A549 (cell line): ENCODE data around the gene CDC23. TPM values are rescaled to one million over a fixed set of nuclear protein-coding genes. Genes with fewer than 3 reads are reported as not detected.

ENCODE experiments used
- ATAC-seq, 2 experiments: fragments of 200-7000 bp in 1 of 2; fragments of >200 bp in 1 of 2; cut with Nextera tagmentation in 1 of 2; cut with Tn5 transposase in 1 of 2; 3 replicates each; pipeline versions ENCODE4 v1.8.0 to v1.9.1; 2018 to 2020; ENCODE audit warnings: mild to moderate bottlenecking in 1 of 2, moderate library complexity in 1 of 2
- CTCF ChIA-PET: fragments of 300-600 bp; sonication (Branson Sonifier 250); formaldehyde crosslinking; extraction: SDS; loops from one replicate; lab custom pipeline; 2021; ENCODE audit warnings: antibody characterized with exemption, inconsistent platforms; lab: Yijun Ruan, JAX
- POLR2A ChIA-PET: fragments of 350-600 bp; formaldehyde crosslinking; extraction: SDS; loops from one replicate; lab custom pipeline; 2021; ENCODE audit warnings: antibody characterized with exemption, inconsistent platforms; lab: Yijun Ruan, JAX
- DNase-seq, 2 experiments: peaks; one replicate each; pipeline versions ENCODE4 v3.0.0 to v3.0.0-alpha.2; 2011 to 2016; ENCODE audit warnings: low read depth in 1 of 2, low spot score in 1 of 2
- FAIRE-seq: peaks from 2 replicates; lab custom pipeline; 2011; peaks lifted over from hg19 to GRCh38; lab: Jason Lieb, UNC
- H3K27ac ChIP-seq, 2 experiments: fragments of >200 bp; sonication (Bioruptor Twin); formaldehyde crosslinking; 3 replicates each; pipeline ENCODE4 v1.5.1; 2016 to 2017
- H3K4me1 ChIP-seq: fragments of >200 bp; sonication (Bioruptor Twin); formaldehyde crosslinking; 3 replicates; pipeline ENCODE4 v1.6.1; 2016
- H3K4me2 ChIP-seq: fragments of >200 bp; sonication (Bioruptor Twin); formaldehyde crosslinking; 3 replicates; pipeline ENCODE4 v1.6.1; 2016
- H3K4me3 ChIP-seq: fragments of >200 bp; sonication (Bioruptor Twin); formaldehyde crosslinking; 3 replicates; pipeline ENCODE4 v1.5.1; 2016
- H3K9me3 ChIP-seq: fragments of >200 bp; sonication (Bioruptor Twin); formaldehyde crosslinking; 3 replicates; pipeline ENCODE4 v1.6.1; 2016
- BCL3 ChIP-seq: fragments of >200 bp; sonication (Bioruptor Twin); formaldehyde crosslinking; IDR thresholded peaks from 3 replicates; pipeline ENCODE4 v1.6.1; 2016
- BHLHE40 ChIP-seq: IDR thresholded peaks from 2 replicates; pipeline ENCODE4 v1.6.1; 2012; ENCODE audit warnings: low read depth, low read length, inconsistent platforms
- CBX2 ChIP-seq: fragments of 200-600 bp; sonication (generic); IDR thresholded peaks from 2 replicates; pipeline ENCODE4 v1.6.1; 2016; ENCODE audit warnings: low read depth, mild to moderate bottlenecking, borderline replicate concordance
- CBX8 ChIP-seq: fragments of 200-600 bp; sonication (generic); IDR thresholded peaks from 2 replicates; pipeline ENCODE4 v1.6.1; 2016
- CTCF ChIP-seq: fragments of >200 bp; sonication (Bioruptor Twin); formaldehyde crosslinking; IDR thresholded peaks from 3 replicates; pipeline ENCODE4 v1.5.1; 2016
- EHF ChIP-seq: fragments of 250-450 bp; sonication (Bioruptor Pico); IDR thresholded peaks from 2 replicates; pipeline ENCODE4 v1.5.0; 2020; ENCODE audit warnings: mild to moderate bottlenecking
- ESRRA ChIP-seq: fragments of 150-350 bp; IDR thresholded peaks from 2 replicates; pipeline ENCODE4 v1.6.1; 2014; ENCODE audit warnings: mild to moderate bottlenecking, low read length, borderline replicate concordance
- FOSB ChIP-seq: fragments of 250-450 bp; sonication (Bioruptor Pico); IDR thresholded peaks from 2 replicates; pipeline ENCODE4 v1.5.0; 2020; ENCODE audit warnings: mild to moderate bottlenecking, moderate library complexity
- FOSL2 ChIP-seq, 2 experiments: fragments of 450-650 bp in 1 of 2; fragments of >200 bp in 1 of 2; sonication (Bioruptor Twin) in 1 of 2; formaldehyde crosslinking; IDR thresholded peaks; 2 replicates each; pipeline versions ENCODE4 v1.5.0 to v1.6.1; 2016 to 2020; ENCODE audit warnings: mild to moderate bottlenecking in 1 of 2, moderate library complexity in 1 of 2
- HDAC2 ChIP-seq: fragments of 200-600 bp; sonication (generic); IDR thresholded peaks from 2 replicates; pipeline ENCODE4 v1.6.1; 2016
- HOXB5 ChIP-seq: fragments of 250-450 bp; sonication (Bioruptor Pico); IDR thresholded peaks from 2 replicates; pipeline ENCODE4 v1.5.0; 2020; ENCODE audit warnings: mild to moderate bottlenecking, moderate library complexity
- JUN ChIP-seq, 2 experiments: fragments of >200 bp; sonication (Bioruptor Twin); formaldehyde crosslinking; IDR thresholded peaks; 2 replicates in 1 of 2; 3 replicates in 1 of 2; pipeline ENCODE4 v1.6.1; 2016 to 2017
- JUNB ChIP-seq: fragments of >200 bp; sonication (Bioruptor Twin); formaldehyde crosslinking; IDR thresholded peaks from 2 replicates; pipeline ENCODE4 v1.6.1; 2016
- KDM1A ChIP-seq: fragments of 200-600 bp; sonication (generic); IDR thresholded peaks from 2 replicates; pipeline ENCODE4 v1.6.1; 2016; ENCODE audit warnings: low read depth, mild to moderate bottlenecking
- KDM5A ChIP-seq: fragments of 200-600 bp; sonication (generic); IDR thresholded peaks from 2 replicates; pipeline ENCODE4 v1.6.1; 2016; ENCODE audit warnings: antibody characterized with exemption, mild to moderate bottlenecking
- MAFK ChIP-seq: fragments of 450-650 bp; IDR thresholded peaks from 2 replicates; pipeline ENCODE4 v1.6.1; 2014; ENCODE audit not compliant: partially characterized antibody
- MYC ChIP-seq: IDR thresholded peaks from 2 replicates; pipeline ENCODE4 v1.6.1; 2012; ENCODE audit warnings: mild to moderate bottlenecking, inconsistent platforms, low read length, improper control_type of control experiment, borderline replicate concordance
- PBX3 ChIP-seq: IDR thresholded peaks from 2 replicates; pipeline ENCODE4 v1.6.1; 2012
- PHF8 ChIP-seq: fragments of 200-600 bp; sonication (generic); IDR thresholded peaks from 2 replicates; pipeline ENCODE4 v1.6.1; 2016; ENCODE audit warnings: low read depth, mild to moderate bottlenecking, antibody characterized with exemption, moderate library complexity, borderline replicate concordance
- POLR2A ChIP-seq: IDR thresholded peaks from 2 replicates; pipeline ENCODE4 v1.6.1; 2012; ENCODE audit warnings: mild to moderate bottlenecking, low read length
- RAD21 ChIP-seq, 2 experiments: fragments of >200 bp in 1 of 2; sonication (Bioruptor Twin) in 1 of 2; formaldehyde crosslinking in 1 of 2; IDR thresholded peaks in 1 of 2; conservative IDR thresholded peaks in 1 of 2; 2 replicates in 1 of 2; 3 replicates in 1 of 2; pipeline ENCODE4 v1.6.1; 2012 to 2018; ENCODE audit warnings: inconsistent platforms in 1 of 2
- RARB ChIP-seq: fragments of 250-450 bp; sonication (Bioruptor Pico); IDR thresholded peaks from 2 replicates; pipeline ENCODE4 v1.8.0; 2021; ENCODE audit warnings: mild to moderate bottlenecking, moderate library complexity
- RFX5 ChIP-seq: fragments of 450-650 bp; IDR thresholded peaks from 2 replicates; pipeline ENCODE4 v1.7.1; 2014; ENCODE audit warnings: antibody characterized with exemption, mild to moderate bottlenecking, moderate library complexity
- RNF2 ChIP-seq: fragments of 200-600 bp; sonication (generic); IDR thresholded peaks from 2 replicates; pipeline ENCODE4 v1.6.1; 2016; ENCODE audit warnings: low read depth, mild to moderate bottlenecking, antibody characterized with exemption, moderate library complexity, borderline replicate concordance
- USF2 ChIP-seq: fragments of 450-650 bp; IDR thresholded peaks from 2 replicates; pipeline ENCODE4 v1.6.1; 2014; ENCODE audit warnings: antibody characterized with exemption
- ZC3H11A ChIP-seq: fragments of 450-650 bp; IDR thresholded peaks from 2 replicates; pipeline ENCODE4 v1.6.1; 2014; ENCODE audit warnings: antibody characterized with exemption, mild to moderate bottlenecking
- ZNF302 ChIP-seq: fragments of 250-450 bp; sonication (Bioruptor Pico); IDR thresholded peaks from 2 replicates; pipeline ENCODE4 v1.9.0; 2021; ENCODE audit warnings: inconsistent platforms, mild to moderate bottlenecking, moderate library complexity
- WGBS: methylation state at CpG from one replicate; pipeline ENCODE4 v1.1.6; 2017; ENCODE audit errors: missing lambda C conversion rate; 5-methylcytosine and 5-hydroxymethylcytosine counted together
- polyA minus RNA-seq: library from RNA; depleted of rRNA, polyadenylated mRNA; stranded (reverse); fragments of >200 nt; gene quantifications from 2 replicates; pipeline ENCODE4 v1.2.3, GENCODE V29; 2011; rRNA and poly(A)+ RNA removed
- polyA plus RNA-seq, 4 experiments: library from polyadenylated mRNA; depleted of rRNA in 3 of 4; stranded (reverse); fragments of >200 nt; fragmentation: RNase III in 1 of 4; extraction: RNeasy Plus Mini Kit Qiagen cat#74134 plus additional on column Dnase treatment in 1 of 4; gene quantifications; 2 replicates in 3 of 4; 3 replicates in 1 of 4; pipeline ENCODE4 v1.2.3, GENCODE V29; 2011 to 2017
- TF ChIP-seq, protein P1 (sequence below): IDR thresholded peaks from 2 replicates; pipeline ENCODE4 v1.6.1; 2012; ENCODE audit warnings: low read depth, borderline replicate concordance

CDC23 gene, protein sequence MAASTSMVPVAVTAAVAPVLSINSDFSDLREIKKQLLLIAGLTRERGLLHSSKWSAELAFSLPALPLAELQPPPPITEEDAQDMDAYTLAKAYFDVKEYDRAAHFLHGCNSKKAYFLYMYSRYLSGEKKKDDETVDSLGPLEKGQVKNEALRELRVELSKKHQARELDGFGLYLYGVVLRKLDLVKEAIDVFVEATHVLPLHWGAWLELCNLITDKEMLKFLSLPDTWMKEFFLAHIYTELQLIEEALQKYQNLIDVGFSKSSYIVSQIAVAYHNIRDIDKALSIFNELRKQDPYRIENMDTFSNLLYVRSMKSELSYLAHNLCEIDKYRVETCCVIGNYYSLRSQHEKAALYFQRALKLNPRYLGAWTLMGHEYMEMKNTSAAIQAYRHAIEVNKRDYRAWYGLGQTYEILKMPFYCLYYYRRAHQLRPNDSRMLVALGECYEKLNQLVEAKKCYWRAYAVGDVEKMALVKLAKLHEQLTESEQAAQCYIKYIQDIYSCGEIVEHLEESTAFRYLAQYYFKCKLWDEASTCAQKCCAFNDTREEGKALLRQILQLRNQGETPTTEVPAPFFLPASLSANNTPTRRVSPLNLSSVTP
- polyA plus RNA-seq (2011; rRNA removed): 61.7 and 70.3 TPM in 2 replicates
- 21.5 and 24.0 TPM in 2 replicates for polyA plus RNA-seq (2012; cell fraction: cytosol; rRNA removed)
- polyA plus RNA-seq (2012; cell fraction: nucleus; rRNA removed): 19.8 and 29.4 TPM in 2 replicates
- polyA plus RNA-seq (2017; fragmentation: RNase III; extraction: RNeasy Plus Mini Kit Qiagen cat#74134 plus additional on column Dnase treatment): 35.5 to 37.5 TPM (median 37.1 TPM) in 3 replicates
- 22.8 and 43.3 TPM in 2 replicates for polyA minus RNA-seq

- peak within 1 kb of the TSS; percentile 85 for H3K4me3 ChIP-seq
- peak; percentile 99 to 100 for DNase-seq
- no peaks in the 10 kb centered on the region for H3K9me3 ChIP-seq
- peaks cover 6% of the 10 kb centered on the region; the same call in 2 of the 3 replicates for H3K4me1 ChIP-seq
- TF ChIP-seq CBX2 (no peak), JUNB (no peak), USF2 (no peak), MYC (0 out of 2 replicates have a peak, but pooled peaks have one; percentile 24), RFX5 (peak; percentile 46; the same call in 1 of the 2 replicates), FOSB (no peak), POLR2A (peak; percentile 60), FOSL2 (IDR thresholded peaks at IDR 0.05) (no peak), FOSL2 (CRISPR knock-in tag; IDR thresholded peaks at IDR 0.05) (0 out of 2 replicates have a peak, but pooled peaks have one; percentile 7), JUN (IDR thresholded peaks at IDR 0.05) (peak in 1 of 2 experiments; percentile 66; a peak in 3 of 5 replicates), PBX3 (peak; percentile 50; the same call in 1 of the 2 replicates), CBX8 (no peak), ZNF302 (no peak), BHLHE40 (no peak), RARB (CRISPR knock-in tag) (no peak), KDM5A (peak; percentile 98), RAD21 (conservative IDR thresholded peaks at IDR 0.05 in 1 of 2, IDR thresholded peaks at IDR 0.05 in 1 of 2) (no peak), KDM1A (no peak), EHF (CRISPR knock-in tag) (no peak), MAFK (no peak), BCL3 (0 out of 3 replicates have a peak, but pooled peaks have one; percentile 27), HOXB5 (CRISPR knock-in tag) (no peak), ZC3H11A (no peak), HDAC2 (no peak; the same call in 1 of the 2 replicates), ESRRA (no peak), RNF2 (no peak), PHF8 (peak; percentile 90; the same call in 1 of the 2 replicates), CTCF (no peak)
- TF ChIP-seq, protein P1, sequence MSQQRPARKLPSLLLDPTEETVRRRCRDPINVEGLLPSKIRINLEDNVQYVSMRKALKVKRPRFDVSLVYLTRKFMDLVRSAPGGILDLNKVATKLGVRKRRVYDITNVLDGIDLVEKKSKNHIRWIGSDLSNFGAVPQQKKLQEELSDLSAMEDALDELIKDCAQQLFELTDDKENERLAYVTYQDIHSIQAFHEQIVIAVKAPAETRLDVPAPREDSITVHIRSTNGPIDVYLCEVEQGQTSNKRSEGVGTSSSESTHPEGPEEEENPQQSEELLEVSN: peak; percentile 82
- WGBS: 1% methylated on average over 31 of the region's 32 CpGs
- peak; percentile 51 for FAIRE-seq
- CTCF ChIA-PET: interaction anchor here (0.8 to 4.1 kb wide), 6 partner anchors 10 to 139 kb away, joined by 3 to 18 read pairs (median 6); partner anchors contain the start of gene KDM3B
- peak within 1 kb of the TSS; percentile 66 for H3K4me2 ChIP-seq
- ATAC-seq: peak; percentile 98 to 99
- POLR2A ChIA-PET: interaction anchor here (0.6 to 1.9 kb wide), 19 partner anchors 9 to 330 kb away, joined by 3 to 14 read pairs (median 4); partner anchors contain the start of genes CDC25C, EGR1, FAM53C and KDM3B
- H3K27ac ChIP-seq: peak within 1 kb of the TSS; percentile 80 to 91
Measured at GRCh38 chr5:138213161-138214029, at the start of gene CDC23. Gene CDC23, minus strand, starts transcription at chr5:138213323. Its CDS starts 11 bp downstream, at chr5:138213312.
